Suprapubic skin (tissue), 4 donors: ENCODE measurements around the gene NBEA.

ENCODE experiments used
- EP300 ChIP-seq: sonication (generic); formaldehyde crosslinking; IDR thresholded peaks from one replicate; pipeline ENCODE4 v1.6.1; 2017; ENCODE audit warnings: antibody characterized with exemption
- POLR2A ChIP-seq, 2 donors: fragments of 450-650 bp; IDR thresholded peaks; one replicate each; pipeline ENCODE4 v1.6.1; 2017; ENCODE audit warnings: antibody characterized with exemption in 2 of 2, mild to moderate bottlenecking in 2 of 2, moderate library complexity in 2 of 2
- POLR2AphosphoS5 ChIP-seq, 3 donors: sonication (generic); formaldehyde crosslinking; IDR thresholded peaks; one replicate each; pipeline ENCODE4 v1.6.1; 2017; ENCODE audit warnings: antibody characterized with exemption in 3 of 3
- TF ChIP-seq, protein P1 (sequence below), 2 donors: fragments of 200-600 bp in 1 of 2; fragments of 450-650 bp in 1 of 2; sonication (generic) in 1 of 2; IDR thresholded peaks; one replicate each; pipeline ENCODE4 v1.5.1; 2016 to 2019; ENCODE audit warnings: antibody characterized with exemption in 2 of 2, mild to moderate bottlenecking in 1 of 2, moderate library complexity in 1 of 2

DNA sequence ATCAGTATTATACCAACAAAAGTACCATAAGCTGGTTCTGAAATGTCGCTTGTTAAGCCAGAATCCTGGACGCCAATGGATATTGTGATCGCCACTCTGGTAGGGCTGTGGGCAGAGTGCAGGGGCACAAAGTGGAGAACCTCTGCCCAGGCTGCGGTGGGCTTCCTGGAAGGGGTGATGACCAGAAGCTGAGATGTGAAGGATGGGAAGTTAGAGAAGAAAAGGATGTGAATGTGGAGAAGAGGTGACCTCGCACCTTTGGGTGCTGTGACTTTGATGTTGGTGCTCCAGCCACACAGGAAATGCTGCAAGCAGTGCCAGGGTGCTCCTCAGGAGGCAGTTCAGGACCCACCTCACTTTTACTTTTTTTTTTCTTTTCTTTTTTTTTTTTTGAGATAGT is 742.4 kb downstream of the NBEA start:
- TF ChIP-seq POLR2A (IDR thresholded peaks at IDR 0.05) (no peak), POLR2AphosphoS5 (IDR thresholded peaks at IDR 0.05) (no peak), EP300 (no peak)
- TF ChIP-seq, protein P1, sequence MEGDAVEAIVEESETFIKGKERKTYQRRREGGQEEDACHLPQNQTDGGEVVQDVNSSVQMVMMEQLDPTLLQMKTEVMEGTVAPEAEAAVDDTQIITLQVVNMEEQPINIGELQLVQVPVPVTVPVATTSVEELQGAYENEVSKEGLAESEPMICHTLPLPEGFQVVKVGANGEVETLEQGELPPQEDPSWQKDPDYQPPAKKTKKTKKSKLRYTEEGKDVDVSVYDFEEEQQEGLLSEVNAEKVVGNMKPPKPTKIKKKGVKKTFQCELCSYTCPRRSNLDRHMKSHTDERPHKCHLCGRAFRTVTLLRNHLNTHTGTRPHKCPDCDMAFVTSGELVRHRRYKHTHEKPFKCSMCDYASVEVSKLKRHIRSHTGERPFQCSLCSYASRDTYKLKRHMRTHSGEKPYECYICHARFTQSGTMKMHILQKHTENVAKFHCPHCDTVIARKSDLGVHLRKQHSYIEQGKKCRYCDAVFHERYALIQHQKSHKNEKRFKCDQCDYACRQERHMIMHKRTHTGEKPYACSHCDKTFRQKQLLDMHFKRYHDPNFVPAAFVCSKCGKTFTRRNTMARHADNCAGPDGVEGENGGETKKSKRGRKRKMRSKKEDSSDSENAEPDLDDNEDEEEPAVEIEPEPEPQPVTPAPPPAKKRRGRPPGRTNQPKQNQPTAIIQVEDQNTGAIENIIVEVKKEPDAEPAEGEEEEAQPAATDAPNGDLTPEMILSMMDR (IDR thresholded peaks at IDR 0.05) = no peak
